Transverse colon (tissue), 4 donors: ENCODE results near the gene SH3RF1.
"Not testable (repeated sequence)": the region's sequence is repeated elsewhere in the genome, so short reads cannot be mapped to it uniquely, and the experiment has no call there.

Experiments used
- CTCF ChIP-seq, 5 experiments: fragments of 200-600 bp in 3 of 5; fragments of 450-650 bp in 2 of 5; sonication (generic) in 3 of 5; IDR thresholded peaks; 1 replicate in 2 of 5; 2 replicates in 3 of 5; pipeline ENCODE4 v1.5.1; 2016 to 2017; ENCODE audit warnings: antibody characterized with exemption in 5 of 5, inconsistent platforms in 3 of 5, mild to moderate bottlenecking in 2 of 5, moderate library complexity in 1 of 5
- EP300 ChIP-seq: sonication (generic); formaldehyde crosslinking; IDR thresholded peaks from one replicate; pipeline ENCODE4 v1.6.1; 2017; ENCODE audit warnings: antibody characterized with exemption, low read depth
- POLR2A ChIP-seq: fragments of 450-650 bp; IDR thresholded peaks from one replicate; pipeline ENCODE4 v1.6.1; 2016; ENCODE audit warnings: antibody characterized with exemption, mild to moderate bottlenecking, moderate library complexity
- POLR2AphosphoS5 ChIP-seq, 3 donors: sonication (generic); formaldehyde crosslinking; IDR thresholded peaks; one replicate each; pipeline ENCODE4 v1.6.1; 2016; ENCODE audit warnings: antibody characterized with exemption in 3 of 3

- not testable (repeated sequence) for TF ChIP-seq POLR2AphosphoS5 (IDR thresholded peaks at IDR 0.05); EP300; CTCF (IDR thresholded peaks at IDR 0.05); POLR2A
Observed at GRCh38 chr4:169287983-169288382, 17.2 kb upstream of the SH3RF1 start.
